ENCODE measurements around the gene RABAC1. TPM values are rescaled to one million over a fixed set of nuclear protein-coding genes. Genes with fewer than 3 reads are reported as not detected.

RABAC1 gene
- total RNA-seq, 2 experiments from 2014 or later, result 171 to 191 TPM

- TF ChIP-seq EZH2phosphoT487 (IDR thresholded peaks at IDR 0.05; ENCODE audit: borderline replicate concordance, low read depth, low read length), result no peak
- TF ChIP-seq, protein P1, sequence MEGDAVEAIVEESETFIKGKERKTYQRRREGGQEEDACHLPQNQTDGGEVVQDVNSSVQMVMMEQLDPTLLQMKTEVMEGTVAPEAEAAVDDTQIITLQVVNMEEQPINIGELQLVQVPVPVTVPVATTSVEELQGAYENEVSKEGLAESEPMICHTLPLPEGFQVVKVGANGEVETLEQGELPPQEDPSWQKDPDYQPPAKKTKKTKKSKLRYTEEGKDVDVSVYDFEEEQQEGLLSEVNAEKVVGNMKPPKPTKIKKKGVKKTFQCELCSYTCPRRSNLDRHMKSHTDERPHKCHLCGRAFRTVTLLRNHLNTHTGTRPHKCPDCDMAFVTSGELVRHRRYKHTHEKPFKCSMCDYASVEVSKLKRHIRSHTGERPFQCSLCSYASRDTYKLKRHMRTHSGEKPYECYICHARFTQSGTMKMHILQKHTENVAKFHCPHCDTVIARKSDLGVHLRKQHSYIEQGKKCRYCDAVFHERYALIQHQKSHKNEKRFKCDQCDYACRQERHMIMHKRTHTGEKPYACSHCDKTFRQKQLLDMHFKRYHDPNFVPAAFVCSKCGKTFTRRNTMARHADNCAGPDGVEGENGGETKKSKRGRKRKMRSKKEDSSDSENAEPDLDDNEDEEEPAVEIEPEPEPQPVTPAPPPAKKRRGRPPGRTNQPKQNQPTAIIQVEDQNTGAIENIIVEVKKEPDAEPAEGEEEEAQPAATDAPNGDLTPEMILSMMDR (conservative IDR thresholded peaks at IDR 0.05; ENCODE audit: low read length), result no peak
- Histone ChIP-seq H3K4me2 (ENCODE audit: low read length) (peak overlapping the region; percentile 53), H2AFZ (ENCODE audit: low read length) (no peak overlapping the region; the same call in 1 of the 2 replicates), H3K9me3 (ENCODE audit: low read length) (no peaks in the 10 kb centered on the region), H3K4me3 (ENCODE audit: low read depth, low read length, poor library complexity, severe bottlenecking) (peak overlapping the region; percentile 48), H4K20me1 (ENCODE audit: insufficient read depth, low read length) (no peaks in the 10 kb centered on the region), H3K27ac (ENCODE audit: low read depth, low read length, poor library complexity, severe bottlenecking) (peak overlapping the region; percentile 92), H3K4me1 (ENCODE audit: insufficient read depth, low read length, poor library complexity, severe bottlenecking) (peaks cover 82% of the 10 kb centered on the region), H3K9me2 (ENCODE audit: insufficient read depth, low read length) (no peaks in the 10 kb centered on the region), H3K79me2 (ENCODE audit: insufficient read depth, low read depth, low read length) (peaks cover 6% of the 10 kb centered on the region; the same call in 1 of the 2 replicates), H3K36me3 (ENCODE audit: insufficient read depth, low read length) (no peaks in the 10 kb centered on the region)
- BruUV-seq (replicated peaks), result no TSS peak
- no peak for DNase-seq (ENCODE audit: low spot score)
- intact Hi-C loops (cut with micrococcal nuclease; ENCODE audit: unreplicated experiment), result loop anchor here (1.0 to 2.0 kb wide), 2 partner anchors 8 to 14 kb away; no protein-coding TSS in a partner anchor
- ChIA-PET CTCF (ENCODE audit: unreplicated experiment) (interaction anchor here (1.3 kb wide), 1 partner anchor 51 kb away, joined by 4 read pairs; no protein-coding TSS in a partner anchor), POLR2A (interaction anchor here (1.0 to 2.0 kb wide), 4 partner anchors 8 to 61 kb away, joined by 4 to 21 read pairs (median 6); partner anchors contain the start of gene ERFL)
Measured at GRCh38 chr19:41936961-41937360, 22.2 kb downstream of the RABAC1 start.

DNA sequence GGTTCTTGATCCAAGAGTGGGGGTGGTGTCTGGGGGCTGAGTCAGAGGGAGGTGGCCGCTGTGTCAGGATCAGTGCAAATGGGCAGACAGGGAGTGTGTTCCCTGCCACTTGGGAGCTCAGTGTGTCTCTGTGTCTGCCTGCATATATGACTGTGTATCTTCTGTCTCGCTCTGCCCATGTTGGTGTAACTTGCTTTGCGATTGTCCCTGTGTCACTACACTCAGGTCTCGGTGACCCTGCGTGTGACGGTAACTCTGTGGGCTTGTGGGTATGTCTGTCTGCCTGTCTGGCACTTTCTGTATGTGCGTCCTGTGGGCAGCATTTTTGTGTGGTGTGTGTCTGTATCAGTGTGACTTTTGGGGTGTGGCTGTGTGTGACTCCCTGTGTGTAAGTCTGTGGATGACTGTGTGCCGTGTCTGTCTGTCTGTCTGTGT is 22.7 kb downstream of the RABAC1 start:
- ChIA-PET CTCF (ENCODE audit: unreplicated experiment) (no interaction called here), POLR2A (interaction anchor here (1.4 to 2.0 kb wide), 2 partner anchors 8 to 10 kb away, joined by 5 to 21 read pairs; partner anchors contain the start of gene ERFL)
- H3K4me3 ChIP-seq (ENCODE audit: low read depth, low read length, poor library complexity, severe bottlenecking), result peak overlapping the region; percentile 48
- H3K27ac ChIP-seq (ENCODE audit: low read depth, low read length, poor library complexity, severe bottlenecking), result peak overlapping the region; percentile 92
- peak overlapping the region; percentile 53 for H3K4me2 ChIP-seq (ENCODE audit: low read length)
- H3K36me3 ChIP-seq (ENCODE audit: insufficient read depth, low read length), result no peaks in the 10 kb centered on the region
- BruUV-seq (replicated peaks), result TSS peak; percentile 49
- H3K9me3 ChIP-seq (ENCODE audit: low read length), result no peaks in the 10 kb centered on the region
- no peak for DNase-seq (ENCODE audit: low spot score)
- TF ChIP-seq, protein P1 (conservative IDR thresholded peaks at IDR 0.05; ENCODE audit: low read length), result no peak
- no peak for TF ChIP-seq EZH2phosphoT487 (IDR thresholded peaks at IDR 0.05; ENCODE audit: borderline replicate concordance, low read depth, low read length)
- H3K9me2 ChIP-seq (ENCODE audit: insufficient read depth, low read length), result no peaks in the 10 kb centered on the region
- peaks cover 6% of the 10 kb centered on the region; the same call in 1 of the 2 replicates for H3K79me2 ChIP-seq (ENCODE audit: insufficient read depth, low read depth, low read length)
- H3K4me1 ChIP-seq (ENCODE audit: insufficient read depth, low read length, poor library complexity, severe bottlenecking), result peaks cover 83% of the 10 kb centered on the region
- H2AFZ ChIP-seq (ENCODE audit: low read length), result no peak overlapping the region; the same call in 1 of the 2 replicates
- no peaks in the 10 kb centered on the region for H4K20me1 ChIP-seq (ENCODE audit: insufficient read depth, low read length)
- intact Hi-C loops (cut with micrococcal nuclease; ENCODE audit: unreplicated experiment), result loop anchor here (2.0 kb wide), 1 partner anchor 14 kb away; no protein-coding TSS in a partner anchor

All from OCI-LY7 (cell line).